ENCODE results near the gene AP2A1.

Gene AP2A1

GRCh38 chr19:49836176-49837008 lies 69.6 kb downstream of the AP2A1 start:
- no peak for DNase-seq (ENCODE audit: low read depth)
- no peak overlapping the region for H3K4me3 ChIP-seq (replicated peaks; ENCODE audit: low read depth, low read length)
- TF ChIP-seq CTCF (IDR thresholded peaks at IDR 0.05; ENCODE audit: low read length, missing control alignments) = no peak

- no peak for TF ChIP-seq CTCF (IDR thresholded peaks at IDR 0.05; ENCODE audit: low read length, missing control alignments)
- no peak for DNase-seq (ENCODE audit: low read depth)
Measured at GRCh38 chr19:49837009-49837310, 70.2 kb downstream of the AP2A1 start.

GRCh38 chr19:49837425-49837824 lies 70.6 kb downstream of the AP2A1 start:
- TF ChIP-seq CTCF (IDR thresholded peaks at IDR 0.05; ENCODE audit: low read length, missing control alignments) = no peak
- DNase-seq (ENCODE audit: low read depth) = no peak
- no peak overlapping the region for H3K4me3 ChIP-seq (replicated peaks; ENCODE audit: low read depth, low read length)

More at GRCh38 chr19:49837009-49837310, 70.2 kb downstream of the AP2A1 start:
- H3K4me3 ChIP-seq (replicated peaks; ENCODE audit: low read depth, low read length) = no peak overlapping the region

GRCh38 chr19:49838885-49839588 lies 72.2 kb downstream of the AP2A1 start:
- H3K4me3 ChIP-seq (replicated peaks; ENCODE audit: low read depth, low read length) = no peak overlapping the region
- no peak for TF ChIP-seq CTCF (IDR thresholded peaks at IDR 0.05; ENCODE audit: low read length, missing control alignments)

GRCh38 chr19:49839713-49840112 lies 72.9 kb downstream of the AP2A1 start:
- no peak for DNase-seq (ENCODE audit: low read depth)
- H3K4me3 ChIP-seq (replicated peaks; ENCODE audit: low read depth, low read length) = no peak overlapping the region
- no peak for TF ChIP-seq CTCF (IDR thresholded peaks at IDR 0.05; ENCODE audit: low read length, missing control alignments)

More at GRCh38 chr19:49838885-49839588, 72.2 kb downstream of the AP2A1 start:
- DNase-seq (ENCODE audit: low read depth) = no peak

- TF ChIP-seq CTCF (IDR thresholded peaks at IDR 0.05; ENCODE audit: low read length, missing control alignments) = no peak
- H3K4me3 ChIP-seq (replicated peaks; ENCODE audit: low read depth, low read length) = no peak overlapping the region
- DNase-seq (ENCODE audit: low read depth) = no peak
Measured at GRCh38 chr19:49840321-49840720, 73.5 kb downstream of the AP2A1 start.

Data from fibroblast of pulmonary artery (primary cell).